Left renal pelvis (tissue), 4 donors: ENCODE measurements around the gene ZKSCAN8. TPM values are rescaled to one million over a fixed set of nuclear protein-coding genes. Genes with fewer than 3 reads are reported as not detected.
"Not testable (repeated sequence)": the region's sequence is repeated elsewhere in the genome, so short reads cannot be mapped to it uniquely, and the experiment has no call there.

Experiments used
- DNase-seq, 4 donors: peaks; one replicate each; pipeline ENCODE4 v3.0.0-alpha.2; 2013; ENCODE audit warnings: low read depth in 4 of 4, low spot score in 3 of 4
- polyA plus RNA-seq, 4 donors: library from polyadenylated mRNA; unstranded; fragments of 120-200 nt; gene quantifications; one replicate each; pipeline ENCODE4 v1.2.1, GENCODE V29; 2013; ENCODE audit not compliant: insufficient read length in 4 of 4

ZKSCAN8 gene
- polyA plus RNA-seq: 10 to 100 TPM; 38.5 to 45.6 (median 42.0) TPM

GRCh38 chr6:28141500-28142329, at the start of gene ZKSCAN8:
TSS of gene ZKSCAN8 (plus strand) at chr6:28141883. CDS start at chr6:28148408, 6,525 bp downstream.
- DNase-seq: peak in 3 of 4 donors; percentile 75 to 78 (median 76)

- DNase-seq: not testable (repeated sequence)
These were observed 39.5 kb upstream of the ZKSCAN8 start for GRCh38 chr6:28102222-28102621.

- not testable (repeated sequence) for DNase-seq
These were observed 39.0 kb upstream of the ZKSCAN8 start for GRCh38 chr6:28102699-28103098.

- peak; percentile 62 to 75 (median 72) for DNase-seq
These were observed 37.1 kb upstream of the ZKSCAN8 start for GRCh38 chr6:28104392-28105244.

GRCh38 chr6:28105245-28105639, 36.4 kb upstream of the ZKSCAN8 start:
- DNase-seq: no peak

GRCh38 chr6:28107506-28107905, 34.2 kb upstream of the ZKSCAN8 start:
- DNase-seq: no peak

GRCh38 chr6:28111964-28112363, 29.7 kb upstream of the ZKSCAN8 start:
- no peak for DNase-seq

- no peak for DNase-seq
These were observed 25.9 kb upstream of the ZKSCAN8 start for GRCh38 chr6:28115799-28116198.

- DNase-seq: no peak
These were observed 24.2 kb upstream of the ZKSCAN8 start for GRCh38 chr6:28117386-28118050.

GRCh38 chr6:28118217-28118616, 23.5 kb upstream of the ZKSCAN8 start:
- DNase-seq: no peak

GRCh38 chr6:28121876-28122275, 19.8 kb upstream of the ZKSCAN8 start:
- DNase-seq: no peak

GRCh38 chr6:28122283-28122682, 19.4 kb upstream of the ZKSCAN8 start:
- not testable (repeated sequence) for DNase-seq

- peak in 3 of 4 donors; percentile 56 to 77 (median 67) for DNase-seq
These were observed 17.2 kb upstream of the ZKSCAN8 start, which contains the start of gene ZSCAN16 for GRCh38 chr6:28124350-28124970. TSS of gene ZSCAN16 (plus strand) at chr6:28124609. CDS start at chr6:28125444, 835 bp downstream.

- DNase-seq: no peak
These were observed 16.7 kb upstream of the ZKSCAN8 start for GRCh38 chr6:28124971-28125353.

GRCh38 chr6:28125401-28125800, 16.3 kb upstream of the ZKSCAN8 start:
- no peak for DNase-seq

GRCh38 chr6:28134015-28134414, 7.7 kb upstream of the ZKSCAN8 start:
- no peak for DNase-seq

- no peak for DNase-seq
These were observed 7.0 kb upstream of the ZKSCAN8 start for GRCh38 chr6:28134716-28135115.

- DNase-seq: no peak
These were observed 6.3 kb upstream of the ZKSCAN8 start for GRCh38 chr6:28135393-28135792.

GRCh38 chr6:28136585-28137504, 4.8 kb upstream of the ZKSCAN8 start:
- DNase-seq: peak; percentile 80 to 86 (median 84)
